H1 (cell line): ENCODE data around the gene RMC1. TPM values are rescaled to one million over a fixed set of nuclear protein-coding genes. Genes with fewer than 3 reads are reported as not detected.

Experiments used
- CTCF ChIA-PET: fragments of 300-600 bp; sonication (Branson Sonifier 250); formaldehyde crosslinking; loops from one replicate; lab custom pipeline; 2021; ENCODE audit not compliant: partially characterized antibody; lab: Charles Lee
- POLR2A ChIA-PET: fragments of 300-600 bp; sonication (Branson Sonifier 250); formaldehyde crosslinking; loops from one replicate; lab custom pipeline; 2021; ENCODE audit warnings: inconsistent platforms; ENCODE audit not compliant: partially characterized antibody; lab: Charles Lee
- DNase-seq, 2 experiments: peaks; one replicate each; pipeline versions ENCODE4 v3.0.0 to v3.0.0-alpha.2; 2010 to 2022; ENCODE audit warnings: low spot score in 2 of 2, low read depth in 1 of 2, mixed read lengths in 1 of 2
- FAIRE-seq: peaks from 2 replicates; lab custom pipeline; 2011; peaks lifted over from hg19 to GRCh38; lab: Jason Lieb, UNC
- H2AFZ ChIP-seq: 2 replicates; pipeline ENCODE4 v1.8.1; 2012; ENCODE audit warnings: low read length, inconsistent platforms
- H2AK5ac ChIP-seq: 2 replicates; pipeline ENCODE4 v1.6.1; 2013; ENCODE audit warnings: low read depth, low read length
- H2BK120ac ChIP-seq: replicated peaks from 2 replicates; pipeline ENCODE3; 2013; ENCODE audit warnings: low read depth, low read length, inconsistent platforms
- H2BK12ac ChIP-seq: 2 replicates; pipeline ENCODE4 v1.6.1; 2013; ENCODE audit warnings: low read depth, low read length
- H2BK15ac ChIP-seq: 2 replicates; pipeline ENCODE4 v1.6.1; 2013; ENCODE audit warnings: low read length
- H2BK20ac ChIP-seq: 2 replicates; pipeline ENCODE4 v1.6.1; 2013; ENCODE audit warnings: low read length
- H2BK5ac ChIP-seq: 2 replicates; pipeline ENCODE4 v1.6.1; 2013; ENCODE audit warnings: low read depth, low read length
- H3K14ac ChIP-seq: 2 replicates; pipeline ENCODE4 v1.6.1; 2013; ENCODE audit warnings: inconsistent platforms; ENCODE audit not compliant: insufficient read length
- H3K18ac ChIP-seq: 2 replicates; pipeline ENCODE4 v1.6.1; 2013; ENCODE audit warnings: low read length; ENCODE audit errors: extremely low read depth
- H3K23ac ChIP-seq: 2 replicates; pipeline ENCODE4 v1.6.1; 2013; ENCODE audit warnings: inconsistent platforms; ENCODE audit not compliant: insufficient read length
- H3K23me2 ChIP-seq: 2 replicates; pipeline ENCODE4 v1.6.1; 2013; ENCODE audit warnings: low read depth, low read length
- H3K27ac ChIP-seq: 2 replicates; pipeline ENCODE4 v1.6.1; 2011; ENCODE audit warnings: low read depth, low read length, inconsistent platforms
- H3K27me3 ChIP-seq, 4 experiments: replicated peaks in 1 of 4; 1 replicate in 1 of 4; 2 replicates in 3 of 4; pipeline versions ENCODE4 v1.6.1 to v1.8.1; 2011 to 2013; ENCODE audit warnings: low read length in 3 of 4, mild to moderate bottlenecking in 3 of 4, inconsistent platforms in 2 of 4, mixed read lengths in 2 of 4, moderate library complexity in 1 of 4; ENCODE audit not compliant: control insufficient read depth in 3 of 4, insufficient read depth in 3 of 4; ENCODE audit errors: extremely low read depth in 1 of 4
- H3K36me3 ChIP-seq, 4 experiments: 2 replicates each; pipeline versions ENCODE4 v1.6.1 to v1.8.1; 2011 to 2013; ENCODE audit warnings: mild to moderate bottlenecking in 4 of 4, low read length in 3 of 4, moderate library complexity in 2 of 4, control low read depth in 1 of 4, inconsistent platforms in 1 of 4; ENCODE audit not compliant: insufficient read depth in 4 of 4, control insufficient read depth in 2 of 4
- H3K4ac ChIP-seq: replicated peaks from 2 replicates; pipeline ENCODE3; 2013; ENCODE audit warnings: low read length, low read depth, mixed read lengths, inconsistent platforms; ENCODE audit not compliant: insufficient read length
- H3K4me1 ChIP-seq, 4 experiments: replicated peaks in 1 of 4; 1 replicate in 1 of 4; 2 replicates in 3 of 4; pipeline versions ENCODE4 v1.6.1 to v1.8.1; 2011 to 2013; ENCODE audit warnings: low read length in 3 of 4, inconsistent platforms in 2 of 4, mixed read lengths in 1 of 4; ENCODE audit not compliant: insufficient read depth in 4 of 4, control insufficient read depth in 3 of 4
- H3K4me2 ChIP-seq, 2 experiments: 2 replicates each; pipeline versions ENCODE4 v1.6.1 to v1.8.1; 2011 to 2013; ENCODE audit warnings: low read depth in 2 of 2, low read length in 2 of 2, control low read depth in 1 of 2, inconsistent platforms in 1 of 2, mild to moderate bottlenecking in 1 of 2; ENCODE audit not compliant: insufficient read depth in 1 of 2
- H3K4me3 ChIP-seq, 4 experiments: fragments of 200-600, 300-600 bp in 1 of 4; sonication (generic), shearing (Covaris generic), sonication (Bioruptor Twin) in 1 of 4; 2 replicates each; pipeline versions ENCODE4 v1.5.1 to v1.8.1; 2011 to 2016; ENCODE audit warnings: low read length in 4 of 4, low read depth in 3 of 4, control low read depth in 2 of 4, inconsistent platforms in 2 of 4, mild to moderate bottlenecking in 2 of 4, mixed read lengths in 1 of 4, moderate library complexity in 1 of 4; ENCODE audit not compliant: insufficient read depth in 2 of 4; ENCODE audit errors: extremely low read depth in 1 of 4
- H3K56ac ChIP-seq: replicated peaks from 2 replicates; pipeline ENCODE3; 2013; ENCODE audit warnings: low read depth, mild to moderate bottlenecking, mixed read lengths, low read length, inconsistent platforms; ENCODE audit not compliant: insufficient read length
- H3K79me1 ChIP-seq: 2 replicates; pipeline ENCODE4 v1.6.1; 2013; ENCODE audit warnings: low read depth, low read length, control low read depth
- H3K79me2 ChIP-seq, 2 experiments: 2 replicates each; pipeline versions ENCODE4 v1.6.1 to v1.8.1; 2012 to 2013; ENCODE audit warnings: low read length in 2 of 2, mild to moderate bottlenecking in 2 of 2, inconsistent platforms in 1 of 2; ENCODE audit not compliant: insufficient read depth in 2 of 2, control insufficient read depth in 1 of 2
- H3K9ac ChIP-seq, 4 experiments: replicated peaks in 1 of 4; 1 replicate in 1 of 4; 2 replicates in 3 of 4; pipeline versions ENCODE4 v1.6.1 to v1.8.1; 2011 to 2013; ENCODE audit warnings: low read depth in 3 of 4, low read length in 3 of 4, control low read depth in 2 of 4, mild to moderate bottlenecking in 2 of 4, moderate library complexity in 2 of 4, inconsistent platforms in 1 of 4; ENCODE audit errors: extremely low read depth in 1 of 4
- H3K9me3 ChIP-seq, 2 experiments: 2 replicates each; pipeline versions ENCODE4 v1.6.1 to v1.8.1; 2012 to 2013; ENCODE audit warnings: mild to moderate bottlenecking in 2 of 2, moderate library complexity in 2 of 2, control low read depth in 1 of 2, inconsistent platforms in 1 of 2, low read depth in 1 of 2, low read length in 1 of 2, mixed read lengths in 1 of 2; ENCODE audit not compliant: insufficient read depth in 2 of 2
- H4K20me1 ChIP-seq, 2 experiments: replicated peaks in 1 of 2; 2 replicates each; pipeline versions ENCODE3 to v1.8.1; 2011 to 2013; ENCODE audit warnings: inconsistent platforms in 2 of 2, low read length in 2 of 2, mild to moderate bottlenecking in 1 of 2; ENCODE audit not compliant: insufficient read depth in 2 of 2, control insufficient read depth in 1 of 2
- H4K5ac ChIP-seq: 2 replicates; pipeline ENCODE4 v1.6.1; 2013; ENCODE audit warnings: low read length, low read depth, mixed read lengths, inconsistent platforms; ENCODE audit not compliant: insufficient read length
- H4K8ac ChIP-seq: 2 replicates; pipeline ENCODE4 v1.8.0; 2013; ENCODE audit warnings: mild to moderate bottlenecking, moderate library complexity, low read length, inconsistent platforms; ENCODE audit not compliant: insufficient read depth; ENCODE audit errors: extremely low read depth
- H4K91ac ChIP-seq: replicated peaks from 2 replicates; pipeline ENCODE3; 2013; ENCODE audit warnings: low read length, mixed read lengths, inconsistent platforms; ENCODE audit not compliant: insufficient read length
- ATF3 ChIP-seq: IDR thresholded peaks from 2 replicates; pipeline ENCODE4 v1.6.1; 2011; ENCODE audit warnings: low read depth, mild to moderate bottlenecking, low read length; ENCODE audit not compliant: insufficient read depth
- CTBP2 ChIP-seq: IDR thresholded peaks from 2 replicates; pipeline ENCODE4 v1.7.0; 2011; ENCODE audit warnings: borderline replicate concordance, mild to moderate bottlenecking, moderate library complexity, mixed read lengths, low read length; ENCODE audit not compliant: insufficient read depth, insufficient read length
- JUN ChIP-seq: IDR thresholded peaks from 2 replicates; pipeline ENCODE4 v1.6.1; 2011; ENCODE audit warnings: low read depth, mild to moderate bottlenecking, improper control_type of control experiment, low read length
- MAFK ChIP-seq: IDR thresholded peaks from 2 replicates; pipeline ENCODE4 v1.6.1; 2012; ENCODE audit warnings: low read depth, mild to moderate bottlenecking, improper control_type of control experiment, low read length
- POLR2A ChIP-seq, 2 experiments: IDR thresholded peaks; 1 replicate in 1 of 2; 2 replicates in 1 of 2; pipeline ENCODE4 v1.6.1; 2011; ENCODE audit warnings: low read depth in 2 of 2, low read length in 2 of 2, mild to moderate bottlenecking in 2 of 2; ENCODE audit errors: control extremely low read depth in 1 of 2
- POLR2AphosphoS5 ChIP-seq: IDR thresholded peaks from 2 replicates; pipeline ENCODE4 v1.6.1; 2011; ENCODE audit warnings: low read depth, low read length
- RNF2 ChIP-seq: fragments of 200-900, 300-1000 bp; sonication (generic); IDR thresholded peaks from 2 replicates; pipeline ENCODE4 v1.7.1; 2016; ENCODE audit warnings: borderline replicate concordance, low read depth, mild to moderate bottlenecking, antibody characterized with exemption, low read length; ENCODE audit not compliant: poor library complexity, severe bottlenecking; ENCODE audit errors: missing control alignments
- SIRT6 ChIP-seq: IDR thresholded peaks from one replicate; pipeline ENCODE4 v1.7.1; 2012; ENCODE audit warnings: low read length, inconsistent platforms
- SP4 ChIP-seq: IDR thresholded peaks from 2 replicates; pipeline ENCODE4 v1.6.1; 2012; ENCODE audit warnings: low read length, inconsistent platforms
- SUZ12 ChIP-seq: fragments of 200-600 bp; sonication (generic); IDR thresholded peaks from 2 replicates; pipeline ENCODE4 v1.6.1; 2012; ENCODE audit warnings: mild to moderate bottlenecking, inconsistent platforms, low read length, moderate library complexity, mixed read lengths
- USF2 ChIP-seq: IDR thresholded peaks from 2 replicates; pipeline ENCODE4 v1.6.1; 2011; ENCODE audit warnings: low read length, improper control_type of control experiment
- WGBS, 2 experiments: shearing (Covaris generic) in 1 of 2; methylation state at CpG; one replicate each; pipeline versions ENCODE4 v1.1.6 to v1.1.7; 2013 to 2015; ENCODE audit warnings: low lambda C conversion rate in 2 of 2, mixed read lengths in 2 of 2, inconsistent platforms in 1 of 2, low coverage in 1 of 2, missing lambda C conversion rate in 1 of 2; ENCODE audit not compliant: insufficient replicate concordance in 2 of 2, insufficient coverage in 1 of 2, insufficient read length in 1 of 2; ENCODE audit errors: extremely low coverage in 1 of 2, missing lambda C conversion rate in 1 of 2; 5-methylcytosine and 5-hydroxymethylcytosine counted together
- polyA plus RNA-seq, 7 experiments: library from polyadenylated mRNA; depleted of rRNA in 3 of 7; stranded (reverse) in 5 of 7; unstranded in 2 of 7; fragments of >200 nt in 5 of 7; fragments of 200-250 nt in 2 of 7; gene quantifications; 1 replicate in 5 of 7; 2 replicates in 1 of 7; 4 replicates in 1 of 7; pipeline versions ENCODE4 v1.2.1 to v1.2.3, GENCODE V29; 2011 to 2013; ENCODE audit warnings: missing spikeins in 2 of 7, mixed read lengths in 2 of 7
- total RNA-seq: library from RNA; stranded (reverse); fragmentation: NEBNext Ultra II Directional; extraction: Animal tissue kit (Norgen Biotek cat#: 25700); gene quantifications from 2 replicates; pipeline ENCODE4 v1.2.1, GENCODE V29; 2021

Gene RMC1
- total and polyA plus RNA-seq, 2 of the 8 experiments (the other 6 are each of a cell fraction or from before 2014, with no cell fraction given), result 16.4 to 20.1 TPM

GRCh38 chr18:23569299-23570063 is 66.2 kb downstream of the RMC1 start:
- H3K23me2 ChIP-seq, result no peaks in the 10 kb centered on the region
- no peak for DNase-seq
- H3K9ac ChIP-seq, result no peak overlapping the region
- CTCF ChIA-PET, result interaction anchor here (1.0 to 2.8 kb wide), 2 partner anchors 12 kb away, joined by 4 to 9 read pairs; no protein-coding TSS in a partner anchor
- no peak overlapping the region for H2BK5ac ChIP-seq
- no peak overlapping the region for H3K4ac ChIP-seq
- H2BK120ac ChIP-seq, result no peak overlapping the region
- H4K20me1 ChIP-seq, result no peaks in the 10 kb centered on the region
- H3K14ac ChIP-seq, result no peak overlapping the region
- H3K4me2 ChIP-seq, result no peak overlapping the region
- no peak overlapping the region for H3K4me3 ChIP-seq
- 89% methylated on average over 5 of the region's 5 CpGs; no CpG with 5 or more reads in 1 of the 2 experiments for WGBS, 2 experiments
- no peak overlapping the region for H3K18ac ChIP-seq
- H3K79me2 ChIP-seq, result peaks cover 0 to 4% of the 10 kb centered on the region in 2 experiments; a peak in 1 of 4 replicates
- no peak overlapping the region for H3K56ac ChIP-seq
- H2BK15ac ChIP-seq, result no peak overlapping the region
- FAIRE-seq, result no peak
- H4K8ac ChIP-seq, result no peak overlapping the region
- no peak overlapping the region for H4K5ac ChIP-seq
- H3K23ac ChIP-seq, result no peak overlapping the region
- no peak overlapping the region for H2BK12ac ChIP-seq
- H2BK20ac ChIP-seq, result no peak overlapping the region
- TF ChIP-seq ATF3 (no peak), USF2 (no peak), SIRT6 (no peak), RNF2 (no peak), POLR2A (IDR thresholded peaks at IDR 0.05; ENCODE audit: control extremely low read depth in 1 of 2, low read depth in 2 of 2, low read length in 2 of 2) (no peak), SP4 (no peak), CTBP2 (no peak), MAFK (no peak), JUN (no peak), POLR2AphosphoS5 (no peak), SUZ12 (no peak)
- no peak overlapping the region for H4K91ac ChIP-seq
- POLR2A ChIA-PET, result no interaction called here
- H3K27me3 ChIP-seq, result no peaks in the 10 kb centered on the region
- H3K4me1 ChIP-seq, result no peaks in the 10 kb centered on the region; a peak in 1 of 7 replicates
- H3K27ac ChIP-seq, result no peak overlapping the region
- H2AFZ ChIP-seq, result no peak overlapping the region
- H3K9me3 ChIP-seq, result no peaks in the 10 kb centered on the region
- no peak overlapping the region for H2AK5ac ChIP-seq
- peaks cover 5 to 55% (median 16%) of the 10 kb centered on the region in 4 experiments; a peak in 7 of 8 replicates for H3K36me3 ChIP-seq
- no peaks in the 10 kb centered on the region for H3K79me1 ChIP-seq
